Vagina (tissue), 2 donors: ENCODE measurements around the gene FGGY.

ENCODE experiments used
- CTCF ChIP-seq, 3 experiments: fragments of 450-650 bp in 2 of 3; fragments of 200-600 bp in 1 of 3; sonication (generic) in 1 of 3; IDR thresholded peaks; one replicate each; pipeline ENCODE4 v1.5.1; 2017 to 2019; ENCODE audit warnings: antibody characterized with exemption in 3 of 3, mild to moderate bottlenecking in 2 of 3, moderate library complexity in 2 of 3
- POLR2A ChIP-seq, 2 donors: fragments of 450-650 bp; IDR thresholded peaks; one replicate each; pipeline ENCODE4 v1.6.1; 2017; ENCODE audit warnings: antibody characterized with exemption in 2 of 2, mild to moderate bottlenecking in 2 of 2, moderate library complexity in 2 of 2
- POLR2AphosphoS5 ChIP-seq, 2 donors: sonication (generic); formaldehyde crosslinking; IDR thresholded peaks; one replicate each; pipeline ENCODE4 v1.9.0; 2017; ENCODE audit warnings: antibody characterized with exemption in 2 of 2, mild to moderate bottlenecking in 2 of 2, low read depth in 1 of 2; ENCODE audit not compliant: insufficient read depth in 1 of 2

DNA sequence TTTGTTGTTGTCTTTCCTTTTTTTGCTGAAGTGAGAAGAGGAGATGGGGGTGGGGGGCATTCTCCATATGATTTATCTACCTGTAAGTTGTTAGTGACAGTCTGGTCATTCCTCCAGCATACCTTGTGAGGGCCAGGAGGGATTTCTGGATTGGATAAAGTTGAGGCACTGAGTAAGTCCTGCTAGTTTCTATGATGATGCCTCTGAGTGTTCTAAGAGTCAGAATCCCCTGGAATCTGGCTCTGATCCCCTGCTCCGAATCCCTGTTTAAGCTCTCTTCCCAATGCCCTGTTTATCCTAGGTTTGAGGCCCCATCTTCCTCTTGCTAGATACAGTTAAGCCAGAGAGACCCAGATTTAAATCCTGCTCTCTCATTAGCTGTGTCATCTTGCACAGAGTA lies 434.7 kb downstream of the FGGY start:
- TF ChIP-seq POLR2A (IDR thresholded peaks at IDR 0.05) (no peak), CTCF (IDR thresholded peaks at IDR 0.05) (no peak), POLR2AphosphoS5 (IDR thresholded peaks at IDR 0.05; ENCODE audit: insufficient read depth in 1 of 2, low read depth in 1 of 2) (no peak)
